IMR-90 (cell line): Measurements from ENCODE around the gene PEAK1.

ENCODE experiments used
- BHLHE40 ChIP-seq: fragments of 150-350 bp; IDR thresholded peaks from 2 replicates; pipeline ENCODE4 v1.6.1; 2016; ENCODE audit warnings: mild to moderate bottlenecking, low read depth, low read length
- CEBPB ChIP-seq: IDR thresholded peaks from 2 replicates; pipeline ENCODE4 v1.6.1; 2012; ENCODE audit warnings: low read depth, low read length, improper control_type of control experiment
- CHD1 ChIP-seq: IDR thresholded peaks from 2 replicates; pipeline ENCODE4 v1.6.1; 2012; ENCODE audit warnings: low read depth, low read length, improper control_type of control experiment
- CTCF ChIP-seq: conservative IDR thresholded peaks from 2 replicates; pipeline ENCODE4 v1.5.1; 2012; ENCODE audit warnings: mild to moderate bottlenecking, low read depth, low read length, improper control_type of control experiment
- ELK1 ChIP-seq: fragments of 150-350 bp; IDR thresholded peaks from 2 replicates; pipeline ENCODE4 v1.6.1; 2016; ENCODE audit warnings: low read depth, mild to moderate bottlenecking, low read length, moderate library complexity, borderline replicate concordance
- FOS ChIP-seq: fragments of 150-350 bp; IDR thresholded peaks from 2 replicates; pipeline ENCODE4 v1.6.1; 2016; ENCODE audit warnings: low read depth, low read length
- MAFK ChIP-seq: IDR thresholded peaks from 2 replicates; pipeline ENCODE4 v1.6.1; 2012; ENCODE audit warnings: low read depth, low read length, improper control_type of control experiment
- MAZ ChIP-seq: IDR thresholded peaks from 2 replicates; pipeline ENCODE4 v1.6.1; 2012; ENCODE audit warnings: low read depth, mild to moderate bottlenecking, low read length, improper control_type of control experiment, moderate library complexity, borderline replicate concordance
- MXI1 ChIP-seq: IDR thresholded peaks from 2 replicates; pipeline ENCODE4 v1.6.1; 2012; ENCODE audit warnings: low read depth, mild to moderate bottlenecking, low read length, moderate library complexity, borderline replicate concordance
- POLR2A ChIP-seq: IDR thresholded peaks from 2 replicates; pipeline ENCODE4 v1.6.1; 2012; ENCODE audit warnings: mild to moderate bottlenecking, low read depth, low read length
- SMC3 ChIP-seq: fragments of 150-350 bp; IDR thresholded peaks from 2 replicates; pipeline ENCODE4 v1.6.1; 2016; ENCODE audit warnings: low read depth, mild to moderate bottlenecking, antibody characterized with exemption, low read length, moderate library complexity
- USF2 ChIP-seq: fragments of 150-350 bp; IDR thresholded peaks from 2 replicates; pipeline ENCODE4 v1.6.1; 2017; ENCODE audit warnings: mild to moderate bottlenecking, antibody characterized with exemption, low read length, low read depth

- TF ChIP-seq USF2 (no peak), CTCF (no peak), POLR2A (no peak), CEBPB (no peak), ELK1 (no peak), MAFK (no peak), MAZ (no peak), BHLHE40 (no peak), SMC3 (no peak), FOS (no peak), CHD1 (no peak), MXI1 (no peak)
Measured at GRCh38 chr15:77243716-77244401, 176.0 kb downstream of the PEAK1 start.
